PC-3 (cell line): ENCODE data around the gene FAM168A. TPM values are rescaled to one million over a fixed set of nuclear protein-coding genes. Genes with fewer than 3 reads are reported as not detected.

Source experiments
- ATAC-seq: fragments of 200-7000 bp; cut with Tn5 transposase; 2 replicates; pipeline ENCODE4 v1.9.1; 2020; ENCODE audit warnings: mild to moderate bottlenecking, moderate library complexity
- BruUV-seq: library from RNA; stranded (reverse); fragments of 400-500 nt; replicated peaks from 2 replicates; lab custom pipeline; 2021; lab: Mats Ljungman, UMichigan
- CTCF ChIA-PET: fragments of 300-600 bp; sonication (Branson Sonifier 250); formaldehyde crosslinking; loops from one replicate; lab custom pipeline; 2022; ENCODE audit warnings: antibody characterized with exemption; lab: Charles Lee
- POLR2A ChIA-PET: fragments of 300-600 bp; sonication (Branson Sonifier 250); formaldehyde crosslinking; loops from one replicate; lab custom pipeline; 2022; ENCODE audit warnings: antibody characterized with exemption; ENCODE audit not compliant: unreplicated experiment; lab: Charles Lee
- DNase-seq: peaks from one replicate; pipeline ENCODE4 v3.0.0-alpha.2; 2015
- H2AFZ ChIP-seq: fragments of 300-600 bp; sonication (generic); 2 replicates; pipeline ENCODE4 v1.6.0; 2016; ENCODE audit warnings: antibody characterized with exemption, low read length
- H3F3A ChIP-seq: fragments of 300-600 bp; sonication (generic); one replicate; pipeline ENCODE4 v1.6.0; 2017; ENCODE audit warnings: antibody characterized with exemption, low read length, control low read depth, mild to moderate bottlenecking; ENCODE audit not compliant: unreplicated experiment
- H3K27ac ChIP-seq: fragments of 300-600 bp; sonication (generic); 2 replicates; pipeline ENCODE4 v1.5.1; 2016; ENCODE audit warnings: mild to moderate bottlenecking, low read length
- H3K27me3 ChIP-seq: fragments of 300-600 bp; sonication (generic); 2 replicates; pipeline ENCODE4 v1.6.1; 2016; ENCODE audit warnings: low read length, mixed read lengths
- H3K36me3 ChIP-seq: fragments of 300-600 bp; sonication (generic); 2 replicates; pipeline ENCODE4 v1.6.1; 2016; ENCODE audit warnings: low read depth, mixed run types, low read length, mixed read lengths
- H3K4me1 ChIP-seq: fragments of 300-600 bp; sonication (generic); 2 replicates; pipeline ENCODE4 v1.5.1; 2016; ENCODE audit warnings: low read length; ENCODE audit not compliant: insufficient read depth
- H3K4me2 ChIP-seq: fragments of 300-600 bp; sonication (generic); 2 replicates; pipeline ENCODE4 v1.6.0; 2016; ENCODE audit warnings: low read length
- H3K4me3 ChIP-seq: fragments of 300-600 bp; sonication (generic); 2 replicates; pipeline ENCODE4 v1.5.1; 2016; ENCODE audit warnings: mild to moderate bottlenecking, low read length, mixed read lengths
- H3K79me2 ChIP-seq: fragments of 300-600 bp; sonication (generic); 2 replicates; pipeline ENCODE4 v1.6.1; 2017; ENCODE audit warnings: low read length, mixed read lengths
- H3K9ac ChIP-seq: fragments of 300-600 bp; sonication (generic); 2 replicates; pipeline ENCODE4 v1.6.0; 2016; ENCODE audit warnings: mild to moderate bottlenecking, low read length
- H3K9me2 ChIP-seq: fragments of 300-600 bp; sonication (generic); replicated peaks from 2 replicates; pipeline ENCODE4 v1.6.1; 2016; ENCODE audit warnings: mixed run types, low read length, mixed read lengths
- H3K9me3 ChIP-seq: fragments of 300-600 bp; sonication (generic); 2 replicates; pipeline ENCODE4 v1.6.1; 2016; ENCODE audit warnings: low read length, mixed read lengths
- H4K20me1 ChIP-seq: fragments of 300-600 bp; sonication (generic); 2 replicates; pipeline ENCODE4 v1.6.1; 2016; ENCODE audit warnings: low read length, mixed read lengths
- EZH2 ChIP-seq: fragments of 300-600 bp; sonication (generic); IDR thresholded peaks from one replicate; pipeline ENCODE4 v1.6.1; 2017; ENCODE audit warnings: antibody characterized with exemption, mild to moderate bottlenecking, low read length; ENCODE audit not compliant: unreplicated experiment
- EZH2phosphoT487 ChIP-seq: fragments of 300-600 bp; sonication (generic); IDR thresholded peaks from 2 replicates; pipeline ENCODE4 v1.6.1; 2018; ENCODE audit warnings: mild to moderate bottlenecking, antibody characterized with exemption, low read length, borderline replicate concordance
- intact Hi-C: fragments of 100-400 bp; cut with micrococcal nuclease; formaldehyde crosslinking; loops from 2 replicates; pipeline ENCODE4 v1.9.0; 2023
- total RNA-seq: library from RNA; depleted of rRNA; stranded (reverse); fragments of >200 nt; gene quantifications from 2 replicates; pipeline ENCODE4 v1.2.3, GENCODE V29; 2014
- TF ChIP-seq, protein P1 (sequence below): fragments of 300-600 bp; sonication (generic); conservative IDR thresholded peaks from 2 replicates; pipeline ENCODE4 v1.5.1; 2017; ENCODE audit warnings: antibody characterized with exemption, low read depth, mild to moderate bottlenecking, low read length

Gene FAM168A
- total RNA-seq, 1 experiment from 2014 or later: 24.5 TPM

DNA sequence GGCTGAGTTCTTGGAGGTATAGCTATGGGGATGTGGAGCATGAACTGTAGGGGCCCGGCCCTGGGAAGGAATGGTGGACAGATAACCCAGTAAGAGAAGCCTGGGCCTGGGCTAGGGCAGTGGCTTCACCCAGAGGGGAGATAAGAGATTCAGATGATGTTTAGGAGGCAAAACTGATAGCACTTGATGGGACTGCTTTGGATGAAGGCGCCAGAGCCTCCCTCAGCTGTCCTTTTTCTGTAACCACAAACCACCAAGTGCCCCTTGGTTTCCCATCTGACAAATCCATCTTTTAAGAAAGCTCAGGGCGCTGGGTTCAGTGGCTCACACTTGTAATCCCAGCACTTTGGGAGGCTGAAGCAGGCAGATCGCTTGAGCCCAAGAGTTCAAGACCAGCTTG is 198.3 kb downstream of the FAM168A start:
- no peak overlapping the region for H3K4me2 ChIP-seq
- no peak for DNase-seq
- no peaks in the 10 kb centered on the region for H3F3A ChIP-seq
- no peaks in the 10 kb centered on the region for H3K79me2 ChIP-seq
- H3K27ac ChIP-seq: no peak overlapping the region
- BruUV-seq: no TSS peak
- CTCF ChIA-PET: interaction anchor here (0.6 kb wide), 1 partner anchor 122 kb away, joined by 3 read pairs; no protein-coding TSS in a partner anchor
- H3K27me3 ChIP-seq: no peaks in the 10 kb centered on the region
- no peaks in the 10 kb centered on the region for H3K4me1 ChIP-seq
- intact Hi-C loops: no loop called here
- POLR2A ChIA-PET: no interaction called here
- H3K9ac ChIP-seq: no peak overlapping the region
- H3K36me3 ChIP-seq: peaks cover 13% of the 10 kb centered on the region; the same call in 1 of the 2 replicates
- H2AFZ ChIP-seq: no peak overlapping the region
- no peaks in the 10 kb centered on the region for H3K9me2 ChIP-seq
- H4K20me1 ChIP-seq: no peaks in the 10 kb centered on the region
- no peaks in the 10 kb centered on the region for H3K9me3 ChIP-seq
- no peak for TF ChIP-seq EZH2
- TF ChIP-seq, protein P1, sequence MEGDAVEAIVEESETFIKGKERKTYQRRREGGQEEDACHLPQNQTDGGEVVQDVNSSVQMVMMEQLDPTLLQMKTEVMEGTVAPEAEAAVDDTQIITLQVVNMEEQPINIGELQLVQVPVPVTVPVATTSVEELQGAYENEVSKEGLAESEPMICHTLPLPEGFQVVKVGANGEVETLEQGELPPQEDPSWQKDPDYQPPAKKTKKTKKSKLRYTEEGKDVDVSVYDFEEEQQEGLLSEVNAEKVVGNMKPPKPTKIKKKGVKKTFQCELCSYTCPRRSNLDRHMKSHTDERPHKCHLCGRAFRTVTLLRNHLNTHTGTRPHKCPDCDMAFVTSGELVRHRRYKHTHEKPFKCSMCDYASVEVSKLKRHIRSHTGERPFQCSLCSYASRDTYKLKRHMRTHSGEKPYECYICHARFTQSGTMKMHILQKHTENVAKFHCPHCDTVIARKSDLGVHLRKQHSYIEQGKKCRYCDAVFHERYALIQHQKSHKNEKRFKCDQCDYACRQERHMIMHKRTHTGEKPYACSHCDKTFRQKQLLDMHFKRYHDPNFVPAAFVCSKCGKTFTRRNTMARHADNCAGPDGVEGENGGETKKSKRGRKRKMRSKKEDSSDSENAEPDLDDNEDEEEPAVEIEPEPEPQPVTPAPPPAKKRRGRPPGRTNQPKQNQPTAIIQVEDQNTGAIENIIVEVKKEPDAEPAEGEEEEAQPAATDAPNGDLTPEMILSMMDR: no peak
- TF ChIP-seq EZH2phosphoT487: no peak
- no peak for ATAC-seq
- H3K4me3 ChIP-seq: no peak overlapping the region

DNA sequence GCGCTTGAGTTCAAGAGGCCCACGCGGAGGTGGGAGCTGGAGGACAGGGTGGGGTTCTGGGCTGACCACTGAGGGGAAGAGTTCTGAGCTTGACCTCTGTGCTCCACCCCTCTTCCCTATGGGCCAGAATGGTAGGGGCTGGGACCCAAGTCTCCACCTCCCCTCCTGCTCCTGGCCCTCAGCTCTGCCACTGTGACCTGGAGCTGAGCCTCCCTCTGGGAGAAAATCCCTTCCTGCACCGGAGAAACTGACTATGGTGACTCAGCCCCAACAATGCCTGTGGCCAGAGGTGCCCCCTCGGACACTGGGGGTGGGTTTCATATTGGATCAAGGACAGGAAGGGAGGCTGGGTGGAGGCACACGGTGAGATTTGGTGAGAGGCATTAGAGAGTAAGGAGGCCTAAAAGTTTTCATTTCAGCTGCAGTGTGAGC is 198.7 kb downstream of the FAM168A start:
- DNase-seq (no peak), ATAC-seq (no peak)
- Histone ChIP-seq H3K27me3 (no peaks in the 10 kb centered on the region), H3K4me2 (no peak overlapping the region), H3K9me2 (no peaks in the 10 kb centered on the region), H2AFZ (no peak overlapping the region), H4K20me1 (no peaks in the 10 kb centered on the region), H3K79me2 (no peaks in the 10 kb centered on the region), H3F3A (no peaks in the 10 kb centered on the region), H3K27ac (no peak overlapping the region), H3K9ac (no peak overlapping the region), H3K36me3 (peaks cover 13% of the 10 kb centered on the region; the same call in 1 of the 2 replicates), H3K4me1 (no peaks in the 10 kb centered on the region), H3K9me3 (no peaks in the 10 kb centered on the region), H3K4me3 (no peak overlapping the region)
- CTCF ChIA-PET: interaction anchor here (0.6 kb wide), 1 partner anchor 122 kb away, joined by 3 read pairs; no protein-coding TSS in a partner anchor
- intact Hi-C loops: no loop called here
- BruUV-seq: no TSS peak
- TF ChIP-seq EZH2 (no peak), EZH2phosphoT487 (no peak)
- TF ChIP-seq, protein P1: no peak
- POLR2A ChIA-PET: no interaction called here

DNA sequence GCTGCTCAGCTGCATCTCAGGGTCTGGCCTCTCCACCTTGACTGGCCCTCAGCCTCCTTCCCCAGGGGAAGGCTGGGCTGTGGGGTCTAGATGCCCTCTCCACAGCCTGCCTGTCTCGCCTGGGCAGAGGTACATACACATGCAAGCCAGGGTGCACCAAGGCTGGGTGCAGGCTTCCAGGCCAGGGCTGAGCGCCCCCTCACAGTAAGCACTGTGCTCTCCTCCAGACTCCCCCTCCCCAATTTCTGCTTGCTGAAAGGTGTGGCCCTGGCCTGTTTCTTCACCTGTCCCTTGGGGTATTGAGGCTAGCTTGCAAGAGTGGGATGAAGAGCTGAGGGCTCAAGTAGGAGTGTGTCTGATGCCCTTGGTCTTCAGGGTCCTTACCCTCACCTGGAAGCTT is 199.2 kb downstream of the FAM168A start:
- Histone ChIP-seq H3K36me3 (peaks cover 15% of the 10 kb centered on the region; the same call in 1 of the 2 replicates), H3F3A (no peaks in the 10 kb centered on the region), H3K79me2 (no peaks in the 10 kb centered on the region), H3K4me1 (no peaks in the 10 kb centered on the region), H3K9ac (no peak overlapping the region), H2AFZ (no peak overlapping the region), H3K27ac (no peak overlapping the region), H3K4me3 (no peak overlapping the region), H3K4me2 (no peak overlapping the region), H3K27me3 (no peaks in the 10 kb centered on the region), H4K20me1 (no peaks in the 10 kb centered on the region), H3K9me3 (no peaks in the 10 kb centered on the region), H3K9me2 (no peaks in the 10 kb centered on the region)
- ATAC-seq (no peak), DNase-seq (no peak)
- POLR2A ChIA-PET: no interaction called here
- intact Hi-C loops: no loop called here
- CTCF ChIA-PET: no interaction called here
- no peak for TF ChIP-seq EZH2phosphoT487
- TF ChIP-seq EZH2: no peak
- TF ChIP-seq, protein P1: no peak
- BruUV-seq: no TSS peak
